ENCODE measurements around the gene HCN3.
"Not testable (repeated sequence)": the region's sequence is repeated elsewhere in the genome, so short reads cannot be mapped to it uniquely, and the experiment has no call there.

The HCN3 gene

DNA sequence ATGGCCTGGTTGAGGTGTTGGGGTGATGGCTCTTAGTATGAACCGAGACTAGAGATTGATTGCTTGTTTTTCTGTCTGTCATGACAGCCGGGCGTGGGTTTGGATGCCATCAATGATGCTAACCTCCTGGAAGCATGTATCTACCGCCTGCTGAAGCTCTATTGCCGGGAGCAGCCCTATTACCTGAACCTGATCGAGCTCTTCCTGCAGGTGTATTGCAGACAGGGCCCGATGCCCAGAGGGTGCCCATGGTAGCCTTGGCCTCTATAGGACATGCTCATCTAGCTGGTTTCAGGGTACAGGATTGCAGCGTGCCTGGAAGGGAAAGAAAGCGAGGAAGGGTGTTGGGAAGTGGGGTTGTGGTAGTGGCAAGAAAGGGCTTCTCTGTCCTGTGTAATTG is 40.8 kb downstream of the HCN3 start:
- DNase-seq = no peak

DNA sequence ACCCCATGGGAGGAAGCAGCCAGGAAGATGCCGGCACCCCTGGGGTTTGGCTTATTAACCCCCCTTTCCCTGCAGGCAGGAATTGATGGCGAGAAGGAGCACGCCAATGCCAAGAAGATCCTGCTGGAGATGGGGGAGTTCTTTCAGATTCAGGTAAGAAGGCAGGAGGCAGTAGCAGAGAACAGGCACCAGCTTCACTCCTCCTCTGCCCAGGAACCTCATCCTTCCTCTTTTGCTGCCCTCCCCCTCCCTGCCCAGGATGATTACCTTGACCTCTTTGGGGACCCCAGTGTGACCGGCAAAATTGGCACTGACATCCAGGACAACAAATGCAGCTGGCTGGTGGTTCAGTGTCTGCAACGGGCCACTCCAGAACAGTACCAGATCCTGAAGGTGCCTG is 42.3 kb downstream of the HCN3 start:
- DNase-seq = no peak

DNA sequence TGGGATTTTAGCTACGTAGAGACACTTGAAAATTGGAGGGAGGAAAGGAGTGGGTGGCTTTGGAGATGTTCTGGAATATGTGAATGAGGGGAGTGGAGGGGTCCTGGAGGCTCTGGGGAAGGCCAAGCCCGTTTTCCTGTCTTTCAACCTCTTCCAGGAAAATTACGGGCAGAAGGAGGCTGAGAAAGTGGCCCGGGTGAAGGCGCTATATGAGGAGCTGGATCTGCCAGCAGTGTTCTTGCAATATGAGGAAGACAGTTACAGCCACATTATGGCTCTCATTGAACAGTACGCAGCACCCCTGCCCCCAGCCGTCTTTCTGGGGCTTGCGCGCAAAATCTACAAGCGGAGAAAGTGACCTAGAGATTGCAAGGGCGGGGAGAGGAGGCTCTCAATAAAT is 43.0 kb downstream of the HCN3 start:
- no peak for DNase-seq

DNA sequence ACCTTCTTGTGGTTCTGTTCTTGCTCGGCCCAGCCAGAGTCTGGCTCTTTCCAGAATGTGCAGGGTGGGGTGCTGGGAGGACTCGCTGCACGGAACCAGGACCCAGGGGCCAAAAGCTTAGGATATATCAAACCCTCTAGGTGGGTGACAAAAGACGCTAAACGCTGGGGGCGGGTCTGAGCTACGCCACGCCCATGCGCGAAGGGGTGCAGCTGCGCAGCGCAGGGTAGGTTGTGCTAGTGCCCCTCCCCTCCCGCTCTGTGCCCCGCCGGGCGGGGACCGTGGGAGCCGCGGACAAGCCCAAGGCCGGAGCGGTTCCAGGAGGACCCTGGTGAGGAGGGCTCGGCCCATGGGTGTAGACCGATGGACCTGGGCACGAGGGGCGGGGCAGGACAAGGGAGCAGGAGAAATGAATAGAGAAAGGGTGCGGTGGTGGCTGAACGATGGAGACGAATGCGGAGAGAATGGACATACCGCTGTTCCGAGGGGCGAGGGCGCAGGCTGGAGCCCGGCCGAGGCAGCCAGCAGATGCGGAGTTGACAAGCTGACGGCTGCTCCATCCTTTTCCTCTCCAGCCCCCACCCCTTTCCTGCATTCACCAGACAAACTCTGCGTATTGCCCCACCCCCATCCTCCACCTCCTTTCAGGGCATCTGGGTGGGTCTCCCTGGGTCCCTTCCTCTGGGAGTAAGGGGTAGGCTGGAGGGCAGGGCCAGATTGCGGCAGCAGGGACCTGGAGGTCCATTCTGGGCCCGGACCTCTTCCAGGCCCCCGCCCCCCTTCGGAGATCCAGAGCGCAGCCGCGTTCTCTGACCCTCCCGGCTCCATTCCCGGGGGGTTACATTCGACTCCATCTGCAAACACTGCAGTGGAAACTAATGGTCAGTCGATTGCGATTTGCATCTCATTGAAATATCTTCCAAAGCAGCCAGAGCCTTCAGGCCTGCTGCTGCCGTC is 43.7 kb downstream of the HCN3 start, which contains the start of gene RUSC1:
TSS of gene RUSC1 (plus strand) at position 234 of the 957 bp plus-strand sequence. CDS start 880 bp downstream, outside the sequence.
- DNase-seq = peak; percentile 78

DNA sequence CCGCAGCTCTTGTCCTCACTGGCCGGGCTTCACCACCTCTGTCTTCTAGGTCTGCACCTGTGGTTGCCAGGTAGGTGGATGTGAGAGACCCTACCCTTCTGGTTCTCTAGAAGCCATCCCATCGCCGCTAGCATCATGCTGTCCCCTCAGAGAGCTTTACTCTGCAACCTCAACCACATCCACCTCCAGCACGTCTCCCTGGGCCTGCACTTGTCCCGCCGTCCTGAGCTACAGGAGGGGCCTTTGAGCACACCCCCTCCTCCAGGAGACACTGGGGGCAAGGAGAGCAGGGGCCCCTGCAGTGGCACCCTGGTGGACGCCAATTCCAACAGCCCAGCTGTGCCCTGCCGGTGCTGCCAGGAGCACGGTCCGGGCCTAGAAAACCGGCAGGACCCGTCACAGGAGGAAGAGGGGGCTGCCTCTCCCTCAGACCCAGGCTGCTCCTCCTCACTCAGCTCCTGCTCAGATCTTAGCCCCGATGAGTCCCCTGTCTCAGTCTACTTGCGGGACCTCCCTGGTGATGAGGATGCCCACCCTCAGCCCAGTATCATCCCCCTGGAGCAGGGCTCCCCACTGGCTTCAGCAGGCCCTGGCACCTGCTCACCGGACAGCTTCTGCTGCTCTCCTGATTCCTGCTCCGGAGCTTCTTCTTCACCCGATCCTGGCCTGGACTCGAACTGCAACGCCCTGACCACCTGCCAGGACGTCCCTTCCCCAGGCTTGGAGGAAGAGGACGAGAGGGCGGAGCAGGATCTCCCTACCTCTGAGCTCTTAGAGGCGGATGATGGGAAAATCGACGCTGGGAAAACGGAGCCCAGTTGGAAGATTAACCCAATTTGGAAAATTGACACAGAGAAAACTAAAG is 44.6 kb downstream of the HCN3 start:
- no peak for DNase-seq

DNA sequence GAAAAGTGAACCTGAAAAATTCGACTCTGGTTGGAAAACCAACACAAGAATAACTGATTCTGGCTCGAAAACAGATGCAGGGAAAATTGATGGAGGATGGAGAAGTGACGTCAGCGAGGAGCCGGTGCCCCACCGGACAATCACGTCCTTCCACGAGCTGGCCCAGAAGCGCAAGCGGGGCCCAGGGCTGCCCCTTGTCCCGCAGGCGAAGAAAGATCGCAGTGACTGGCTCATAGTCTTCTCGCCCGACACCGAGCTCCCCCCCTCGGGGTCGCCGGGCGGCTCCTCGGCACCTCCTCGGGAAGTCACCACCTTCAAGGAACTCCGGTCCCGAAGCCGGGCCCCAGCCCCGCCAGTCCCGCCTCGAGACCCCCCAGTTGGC is 45.3 kb downstream of the HCN3 start:
- DNase-seq = no peak

DNA sequence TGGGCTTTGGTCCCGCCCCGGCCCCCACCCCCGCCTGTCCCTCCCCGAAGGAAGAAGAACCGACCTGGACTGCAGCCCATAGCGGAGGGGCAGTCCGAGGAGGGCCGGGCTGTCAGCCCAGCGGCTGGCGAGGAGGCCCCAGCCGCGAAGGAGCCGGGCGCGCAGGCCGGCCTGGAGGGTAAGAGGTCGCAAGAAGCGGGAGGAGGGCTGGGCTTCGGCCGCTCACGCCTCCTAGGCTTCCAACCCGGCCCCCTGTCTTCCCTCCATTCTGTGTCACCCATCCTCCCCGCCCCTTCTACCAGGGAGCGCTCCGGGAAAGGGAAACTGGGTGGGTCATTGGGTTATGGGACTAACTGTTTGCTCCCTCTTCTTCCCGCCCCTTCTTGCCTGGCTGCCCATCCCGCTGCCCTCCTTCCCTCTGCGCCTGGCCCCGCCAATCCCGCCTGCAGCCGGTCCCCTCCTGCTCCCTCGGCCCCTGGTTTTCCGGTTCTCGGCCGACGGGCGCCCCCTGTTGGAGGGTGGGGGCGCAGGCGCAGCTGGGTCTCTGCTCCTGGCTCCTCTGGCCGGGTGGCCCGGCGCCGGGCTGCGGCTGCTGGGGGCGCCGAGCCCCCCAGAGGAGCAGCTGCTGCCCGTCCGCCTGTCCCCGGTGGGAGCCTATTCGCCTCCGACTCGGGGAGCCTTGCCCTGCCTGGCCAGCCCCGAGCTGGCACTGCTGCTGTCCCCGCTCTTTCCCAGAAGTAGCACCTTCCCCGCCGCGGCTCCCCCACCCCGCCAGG is 45.9 kb downstream of the HCN3 start:
- peak; percentile 89 for DNase-seq

DNA sequence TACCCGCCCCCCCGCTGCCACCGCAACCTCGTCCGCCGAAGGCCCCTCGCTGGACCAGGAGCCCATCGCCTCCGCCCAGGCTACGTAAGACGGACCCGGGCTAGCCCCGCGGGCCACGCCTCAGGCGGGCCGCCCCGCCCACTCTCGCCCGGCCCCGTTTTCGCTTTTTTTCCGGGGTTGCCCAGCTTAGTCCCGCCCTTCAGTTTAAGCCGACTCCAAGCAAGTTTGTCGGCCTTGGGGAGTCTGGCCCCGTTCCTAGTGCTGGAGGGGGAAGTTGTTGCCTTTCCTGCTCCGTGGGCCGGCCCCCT is 46.4 kb downstream of the HCN3 start:
- peak; percentile 78 for DNase-seq

DNA sequence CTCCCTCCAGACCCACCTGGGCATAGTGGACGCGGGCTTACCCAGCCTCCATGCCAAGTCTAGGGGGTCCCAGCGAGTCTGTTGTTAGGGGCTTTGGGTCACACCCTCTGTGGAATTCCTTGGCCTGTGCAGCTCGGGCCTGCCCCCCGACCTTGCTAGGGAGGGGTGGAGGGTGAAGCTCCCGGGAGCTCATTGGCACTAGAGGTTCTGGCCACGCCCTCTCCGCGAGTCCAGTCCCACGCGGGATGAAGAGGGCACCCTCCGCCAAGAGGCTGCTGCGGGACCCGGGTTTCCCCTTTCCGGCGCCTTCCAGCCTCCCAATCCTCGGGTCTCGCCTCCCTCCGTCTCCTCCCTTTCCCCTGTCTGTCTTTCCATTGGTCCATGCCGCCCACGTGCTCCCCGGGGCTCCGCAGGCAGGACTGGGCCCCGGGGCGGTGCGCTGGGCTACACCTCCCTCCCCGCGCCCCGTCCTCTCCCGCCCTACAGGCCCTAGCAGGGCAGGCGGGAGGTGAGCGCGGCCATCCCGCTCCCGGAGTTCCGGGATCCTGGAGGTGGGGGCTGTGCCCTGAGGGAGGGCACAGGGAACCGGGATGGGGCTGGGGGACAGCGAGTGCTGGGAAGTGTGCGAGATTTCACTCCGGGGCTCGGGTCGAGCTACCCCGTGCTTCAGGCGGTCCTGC is 46.9 kb downstream of the HCN3 start:
- peak; percentile 90 for DNase-seq

DNA sequence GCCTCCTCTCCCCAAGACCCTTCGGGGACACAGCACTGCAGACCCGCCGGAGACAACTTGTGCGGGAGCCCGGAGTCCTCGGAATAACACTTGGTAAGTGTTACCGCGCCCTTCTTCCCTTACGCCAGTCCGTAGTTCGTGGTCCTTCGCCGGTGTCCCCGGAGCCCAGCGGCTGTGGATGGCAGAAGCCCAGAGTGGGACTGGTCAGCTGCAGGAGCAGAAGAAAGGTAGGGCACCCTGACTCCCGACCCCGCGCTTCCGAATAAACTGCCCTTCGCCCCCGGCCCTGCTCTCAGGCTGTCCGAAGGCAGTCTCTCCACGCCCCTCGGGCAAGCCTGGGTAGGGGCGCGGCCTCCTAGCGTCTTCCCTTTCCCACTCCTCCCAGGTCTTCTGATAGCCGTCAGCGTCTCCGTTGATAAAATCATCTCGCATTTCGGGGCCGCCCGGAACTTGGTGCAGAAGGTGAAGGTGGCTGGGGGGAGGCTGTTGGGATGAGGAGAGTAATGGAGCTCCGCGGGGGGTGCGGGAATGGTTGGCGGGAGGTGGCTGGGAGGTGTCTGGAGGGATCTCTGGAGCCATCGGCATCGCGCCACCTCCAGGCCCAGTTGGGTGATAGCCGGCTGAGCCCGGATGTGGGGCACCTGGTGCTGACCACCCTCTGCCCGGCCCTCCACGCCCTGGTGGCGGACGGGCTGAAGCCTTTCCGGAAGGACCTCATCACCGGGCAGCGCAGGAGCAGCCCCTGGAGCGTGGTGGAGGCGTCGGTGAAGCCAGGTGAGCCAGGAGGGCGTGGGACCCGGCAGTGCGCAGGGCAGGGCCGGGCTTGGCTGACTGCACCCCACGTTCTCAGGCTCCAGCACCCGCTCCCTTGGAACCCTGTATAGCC is 47.7 kb downstream of the HCN3 start:
- peak; percentile 24 for DNase-seq

DNA sequence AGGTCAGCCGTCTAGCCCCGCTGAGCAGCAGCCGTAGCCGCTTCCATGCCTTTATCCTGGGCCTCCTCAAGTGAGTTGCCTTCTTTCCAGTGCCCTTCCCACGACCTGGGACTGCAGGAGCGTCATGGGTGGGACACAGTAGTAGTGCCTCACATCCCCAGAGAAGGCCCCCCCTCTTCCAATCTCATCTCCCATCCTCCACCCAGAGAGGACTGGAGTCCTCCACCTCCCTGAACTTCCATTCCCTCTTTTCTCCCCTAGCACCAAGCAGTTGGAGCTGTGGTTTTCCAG is 48.3 kb downstream of the HCN3 start:
- DNase-seq = no peak

DNA sequence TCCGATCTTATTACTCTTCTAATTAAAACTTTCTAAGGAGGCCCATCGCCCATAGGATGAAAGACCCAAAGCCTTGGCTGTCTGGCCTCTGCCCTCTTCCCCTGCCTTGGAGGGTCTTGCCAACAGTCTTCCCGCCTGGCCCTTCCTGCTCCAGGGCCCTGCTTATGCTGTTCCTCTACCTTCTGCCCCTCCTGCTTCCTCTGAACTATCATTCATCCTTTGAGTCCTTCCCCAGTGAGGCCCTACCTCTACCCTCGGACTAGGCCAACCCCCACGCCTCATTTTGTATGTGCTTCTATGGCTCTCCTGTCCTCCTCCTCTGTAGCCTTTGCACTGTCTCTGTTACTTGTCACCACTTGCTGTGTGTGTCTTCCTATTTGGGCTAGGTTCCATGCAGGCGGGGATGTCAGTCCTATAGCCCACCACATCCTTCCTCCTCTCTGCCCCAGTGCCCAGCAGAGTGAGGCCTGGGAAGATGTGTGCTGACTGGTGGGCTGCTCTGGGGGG is 48.8 kb downstream of the HCN3 start:
- no peak for DNase-seq

DNA sequence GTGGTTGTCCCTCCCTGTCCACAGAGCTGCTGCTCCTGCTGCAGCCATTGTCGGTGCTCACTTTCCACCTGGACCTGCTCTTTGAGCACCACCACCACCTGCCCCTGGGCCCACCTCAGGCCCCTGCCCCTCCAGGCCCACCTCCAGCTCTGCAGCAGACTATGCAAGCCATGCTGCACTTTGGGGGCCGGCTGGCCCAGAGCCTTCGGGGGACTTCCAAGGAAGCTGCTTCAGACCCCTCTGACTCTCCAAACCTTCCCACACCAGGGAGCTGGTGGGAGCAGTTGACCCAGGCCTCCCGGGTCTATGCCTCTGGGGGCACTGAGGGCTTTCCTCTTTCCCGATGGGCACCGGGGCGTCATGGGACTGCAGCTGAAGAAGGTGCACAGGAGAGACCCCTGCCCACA is 49.4 kb downstream of the HCN3 start:
- no peak for DNase-seq

DNA sequence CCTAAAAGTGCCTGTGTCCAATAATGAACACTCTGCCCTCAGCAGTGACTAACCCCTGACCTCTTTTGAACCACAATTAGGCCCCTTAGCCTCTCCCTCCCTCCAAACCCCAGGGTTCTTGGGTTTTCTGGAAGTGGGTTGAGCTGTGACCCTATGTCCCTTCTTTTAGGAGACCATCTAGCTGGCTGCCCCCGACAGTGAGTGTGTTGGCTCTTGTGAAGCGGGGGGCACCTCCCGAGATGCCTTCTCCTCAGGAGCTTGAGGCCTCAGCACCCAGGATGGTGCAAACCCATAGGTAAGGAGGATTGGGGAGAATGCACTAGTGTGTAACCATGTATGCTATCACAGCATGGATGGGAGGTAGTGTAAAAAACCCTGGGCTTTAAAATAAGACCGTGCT is 50.7 kb downstream of the HCN3 start:
- no peak for DNase-seq

DNA sequence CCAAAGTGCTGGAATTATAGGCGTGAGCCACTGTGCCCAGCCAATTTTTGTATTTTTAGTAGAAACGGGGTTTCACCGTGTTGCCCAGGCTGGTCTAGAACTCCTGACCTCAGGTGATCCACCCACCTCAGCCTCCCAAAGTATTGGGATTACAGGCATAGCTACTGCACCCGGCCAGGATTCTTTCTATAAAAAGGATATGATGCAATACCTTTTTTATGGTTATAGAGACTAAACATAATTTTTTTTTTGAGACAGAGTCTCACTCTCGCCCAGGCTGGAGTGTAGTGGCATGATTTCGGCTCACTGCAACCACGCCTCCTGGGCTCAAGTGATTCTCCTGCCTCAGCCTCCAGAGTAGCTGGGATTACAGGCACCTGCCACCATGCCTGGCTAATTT is 51.6 kb downstream of the HCN3 start:
- not testable (repeated sequence) for DNase-seq

DNA sequence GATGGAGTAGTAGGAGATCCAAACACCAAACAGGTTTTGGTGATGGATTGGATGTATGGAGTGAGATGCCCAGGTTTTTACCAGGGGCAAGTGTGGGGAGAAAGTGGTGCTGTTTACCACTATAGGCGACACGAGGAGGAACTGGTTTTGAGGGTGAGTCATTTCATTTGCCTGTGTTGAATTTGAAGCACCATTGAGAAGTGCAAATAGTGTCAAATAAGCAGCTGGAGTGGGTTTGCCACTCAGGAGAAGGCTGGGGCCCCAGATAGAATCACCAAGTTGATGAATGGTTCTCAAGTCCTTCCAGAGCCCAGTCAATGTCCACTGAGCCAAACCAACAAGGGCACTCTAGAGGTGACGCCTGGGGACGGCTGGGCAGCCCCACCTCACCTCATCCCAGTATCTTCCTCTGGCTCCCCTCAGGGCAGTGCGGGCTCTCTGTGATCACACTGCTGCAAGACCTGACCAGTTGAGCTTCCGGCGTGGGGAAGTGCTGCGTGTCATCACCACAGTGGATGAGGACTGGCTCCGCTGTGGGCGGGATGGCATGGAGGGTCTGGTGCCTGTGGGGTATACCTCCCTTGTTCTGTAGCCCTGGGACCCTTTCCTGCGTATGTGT is 52.8 kb downstream of the HCN3 start:
- DNase-seq = no peak

DNA sequence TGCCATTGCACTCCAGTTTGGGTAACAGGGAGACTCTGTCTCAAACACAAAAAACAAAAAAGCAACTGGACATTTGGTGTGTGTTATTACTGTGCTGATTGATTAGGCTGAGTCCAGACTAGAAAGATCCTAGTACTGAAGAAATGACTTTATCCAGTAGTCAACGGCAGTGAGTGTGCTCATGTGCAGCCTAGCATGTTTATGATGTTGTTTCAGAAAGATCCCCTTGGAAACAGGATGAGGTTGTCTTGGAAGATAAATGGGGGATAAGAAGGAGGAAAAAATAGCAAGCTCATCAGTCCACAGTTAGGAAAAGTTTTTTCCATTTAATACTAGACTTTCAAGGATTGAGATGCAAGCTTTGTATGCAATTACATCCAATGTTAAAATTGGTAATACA is 57.7 kb downstream of the HCN3 start:
- no peak for DNase-seq
